ENCODE measurements around the gene UBR2.
A peak's percentile ranks its signal among the peaks of the same experiment; 100 is the strongest.

Gene UBR2

GRCh38 chr6:42550277-42550676, 13.6 kb upstream of the UBR2 start:
- Histone ChIP-seq H4K20me1 (ENCODE audit: insufficient read depth, low read length) (no peaks in the 10 kb centered on the region), H2AFZ (ENCODE audit: low read depth, low read length) (no peak overlapping the region), H3K9me3 (ENCODE audit: insufficient read depth, low read length, severe bottlenecking) (no peaks in the 10 kb centered on the region), H3K9ac (ENCODE audit: low read depth, low read length) (no peak overlapping the region), H3K27me3 (ENCODE audit: insufficient read depth, low read length, poor library complexity) (no peaks in the 10 kb centered on the region), H3K79me2 (ENCODE audit: insufficient read depth, low read length) (no peaks in the 10 kb centered on the region), H3K4me1 (ENCODE audit: insufficient read depth, low read length) (peaks cover 13% of the 10 kb centered on the region), H3K4me3 (ENCODE audit: low read depth in 1 of 2, low read length in 2 of 2) (no peak overlapping the region), H3K36me3 (ENCODE audit: insufficient read depth, low read length) (no peaks in the 10 kb centered on the region), H3K4me2 (ENCODE audit: insufficient read depth, low read length) (no peak overlapping the region), H3K27ac (ENCODE audit: low read length) (no peak overlapping the region)
- no peak for DNase-seq
- TF ChIP-seq CTCF (IDR thresholded peaks at IDR 0.05; ENCODE audit: borderline replicate concordance, extremely low read depth, low read length, poor library complexity, severe bottlenecking) (no peak), EZH2 (IDR thresholded peaks at IDR 0.05; ENCODE audit: borderline replicate concordance, low read depth, low read length, severe bottlenecking) (no peak)
- no peak for ATAC-seq (ENCODE audit: insufficient read depth, low read depth)

GRCh38 chr6:42551217-42551616, 12.6 kb upstream of the UBR2 start:
- ATAC-seq (ENCODE audit: insufficient read depth, low read depth), result no peak
- Histone ChIP-seq H3K27me3 (ENCODE audit: insufficient read depth, low read length, poor library complexity) (no peaks in the 10 kb centered on the region), H3K4me2 (ENCODE audit: insufficient read depth, low read length) (no peak overlapping the region), H3K9me3 (ENCODE audit: insufficient read depth, low read length, severe bottlenecking) (no peaks in the 10 kb centered on the region), H3K4me3 (ENCODE audit: low read depth in 1 of 2, low read length in 2 of 2) (no peak overlapping the region), H2AFZ (ENCODE audit: low read depth, low read length) (no peak overlapping the region), H3K9ac (ENCODE audit: low read depth, low read length) (no peak overlapping the region), H3K4me1 (ENCODE audit: insufficient read depth, low read length) (peaks cover 13% of the 10 kb centered on the region), H4K20me1 (ENCODE audit: insufficient read depth, low read length) (no peaks in the 10 kb centered on the region), H3K27ac (ENCODE audit: low read length) (no peak overlapping the region), H3K79me2 (ENCODE audit: insufficient read depth, low read length) (no peaks in the 10 kb centered on the region), H3K36me3 (ENCODE audit: insufficient read depth, low read length) (no peaks in the 10 kb centered on the region)
- no peak for TF ChIP-seq EZH2 (IDR thresholded peaks at IDR 0.05; ENCODE audit: borderline replicate concordance, low read depth, low read length, severe bottlenecking)
- no peak for DNase-seq

GRCh38 chr6:42552380-42552779, 11.4 kb upstream of the UBR2 start:
- no peak for ATAC-seq (ENCODE audit: insufficient read depth, low read depth)
- TF ChIP-seq EZH2 (IDR thresholded peaks at IDR 0.05; ENCODE audit: borderline replicate concordance, low read depth, low read length, severe bottlenecking) (no peak), CTCF (IDR thresholded peaks at IDR 0.05; ENCODE audit: borderline replicate concordance, extremely low read depth, low read length, poor library complexity, severe bottlenecking) (no peak)

GRCh38 chr6:42555477-42556457, 8.1 kb upstream of the UBR2 start:
- Histone ChIP-seq H3K4me1 (ENCODE audit: insufficient read depth, low read length) (no peaks in the 10 kb centered on the region), H3K4me3 (ENCODE audit: low read depth in 1 of 2, low read length in 2 of 2) (no peak overlapping the region), H3K36me3 (ENCODE audit: insufficient read depth, low read length) (no peaks in the 10 kb centered on the region), H3K79me2 (ENCODE audit: insufficient read depth, low read length) (no peaks in the 10 kb centered on the region), H4K20me1 (ENCODE audit: insufficient read depth, low read length) (no peaks in the 10 kb centered on the region), H2AFZ (ENCODE audit: low read depth, low read length) (0 out of 2 replicates have a peak overlapping the region, but pooled peaks have one; percentile 27), H3K9ac (ENCODE audit: low read depth, low read length) (no peak overlapping the region), H3K27ac (ENCODE audit: low read length) (no peak overlapping the region), H3K4me2 (ENCODE audit: insufficient read depth, low read length) (no peak overlapping the region), H3K27me3 (ENCODE audit: insufficient read depth, low read length, poor library complexity) (no peaks in the 10 kb centered on the region), H3K9me3 (ENCODE audit: insufficient read depth, low read length, severe bottlenecking) (no peaks in the 10 kb centered on the region)
- TF ChIP-seq EZH2 (IDR thresholded peaks at IDR 0.05; ENCODE audit: borderline replicate concordance, low read depth, low read length, severe bottlenecking) (no peak), CTCF (IDR thresholded peaks at IDR 0.05; ENCODE audit: borderline replicate concordance, extremely low read depth, low read length, poor library complexity, severe bottlenecking) (no peak)
- DNase-seq (peak; percentile 37), ATAC-seq (ENCODE audit: insufficient read depth, low read depth) (peak; percentile 83)

More at GRCh38 chr6:42552380-42552779, 11.4 kb upstream of the UBR2 start:
- H3K79me2 ChIP-seq (ENCODE audit: insufficient read depth, low read length), result no peaks in the 10 kb centered on the region
- no peak overlapping the region for H3K4me3 ChIP-seq (ENCODE audit: low read depth in 1 of 2, low read length in 2 of 2)
- no peak for DNase-seq
- H3K27me3 ChIP-seq (ENCODE audit: insufficient read depth, low read length, poor library complexity), result no peaks in the 10 kb centered on the region
- no peaks in the 10 kb centered on the region for H3K9me3 ChIP-seq (ENCODE audit: insufficient read depth, low read length, severe bottlenecking)
- H3K4me2 ChIP-seq (ENCODE audit: insufficient read depth, low read length), result no peak overlapping the region
- H3K36me3 ChIP-seq (ENCODE audit: insufficient read depth, low read length), result no peaks in the 10 kb centered on the region
- H3K27ac ChIP-seq (ENCODE audit: low read length), result no peak overlapping the region
- H4K20me1 ChIP-seq (ENCODE audit: insufficient read depth, low read length), result no peaks in the 10 kb centered on the region
- peaks cover 8% of the 10 kb centered on the region for H3K4me1 ChIP-seq (ENCODE audit: insufficient read depth, low read length)
- H2AFZ ChIP-seq (ENCODE audit: low read depth, low read length), result no peak overlapping the region
- no peak overlapping the region for H3K9ac ChIP-seq (ENCODE audit: low read depth, low read length)
